HepG2 (cell line): Measurements from ENCODE around the gene BCAM. TPM values are rescaled to one million over a fixed set of nuclear protein-coding genes. Genes with fewer than 3 reads are reported as not detected.

Experiments used
- ATAC-seq: fragments of 200-7000 bp; cut with Tn5 transposase; 3 replicates; pipeline ENCODE4 v1.9.1; 2020; ENCODE audit warnings: mild to moderate bottlenecking, moderate library complexity
- BruUV-seq: library from RNA; stranded (reverse); fragments of 400-500 nt; replicated peaks from 2 replicates; lab custom pipeline; 2021; lab: Mats Ljungman, UMichigan
- CTCF ChIA-PET: fragments of 300-600 bp; formaldehyde crosslinking; extraction: SDS; loops from one replicate; lab custom pipeline; 2021; ENCODE audit warnings: low total read pairs, inconsistent platforms, low intra/inter-chr PET ratio; lab: Yijun Ruan, JAX
- POLR2A ChIA-PET: fragments of 350-600 bp; sonication (Branson Sonifier 250); formaldehyde crosslinking; loops from one replicate; lab custom pipeline; 2020; ENCODE audit warnings: antibody characterized with exemption, inconsistent platforms; lab: Yijun Ruan, JAX
- DNase-seq: peaks from one replicate; pipeline ENCODE4 v3.0.0-alpha.2; 2015; ENCODE audit warnings: low spot score
- FAIRE-seq: peaks from 3 replicates; lab custom pipeline; 2011; peaks lifted over from hg19 to GRCh38; lab: Jason Lieb, UNC
- H2AFZ ChIP-seq: one replicate; pipeline ENCODE4 v1.6.1; 2011; ENCODE audit warnings: low read length, inconsistent platforms
- H3K27ac ChIP-seq: fragments of 300-600 bp; 3 replicates; pipeline ENCODE4 v1.8.0; 2011; ENCODE audit warnings: mixed run types, mild to moderate bottlenecking, mixed read lengths, low read length, inconsistent platforms; ENCODE audit not compliant: insufficient read depth; ENCODE audit errors: extremely low read length
- H3K27me3 ChIP-seq, 2 experiments: fragments of 200-600 bp in 1 of 2; 2 replicates in 1 of 2; 3 replicates in 1 of 2; pipeline versions ENCODE4 v1.6.0 to v1.8.0; 2011; ENCODE audit warnings: low read length in 2 of 2, mild to moderate bottlenecking in 2 of 2, moderate library complexity in 2 of 2, inconsistent platforms in 1 of 2; ENCODE audit not compliant: insufficient read depth in 2 of 2, control insufficient read depth in 1 of 2
- H3K36me3 ChIP-seq, 2 experiments: fragments of 200-600 bp in 1 of 2; replicated peaks in 1 of 2; 2 replicates in 1 of 2; 3 replicates in 1 of 2; pipeline versions ENCODE4 v1.5.1 to v1.8.0; 2011; ENCODE audit warnings: low read length in 2 of 2, inconsistent platforms in 1 of 2; ENCODE audit not compliant: insufficient read depth in 2 of 2, control insufficient read depth in 1 of 2
- H3K4me1 ChIP-seq: 2 replicates; pipeline ENCODE4 v1.5.1; 2012; ENCODE audit warnings: low read length, inconsistent platforms; ENCODE audit not compliant: insufficient read depth
- H3K4me2 ChIP-seq: 2 replicates; pipeline ENCODE4 v1.6.0; 2011; ENCODE audit warnings: low read depth, low read length, inconsistent platforms
- H3K4me3 ChIP-seq, 3 experiments: fragments of 200-600 bp in 1 of 3; sonication (generic), shearing (Covaris generic) in 1 of 3; replicated peaks in 1 of 3; 2 replicates each; pipeline ENCODE4 v1.5.1; 2011 to 2016; ENCODE audit warnings: low read length in 3 of 3, inconsistent platforms in 2 of 3, low read depth in 2 of 3, mild to moderate bottlenecking in 2 of 3, control low read depth in 1 of 3, mixed read lengths in 1 of 3; ENCODE audit not compliant: insufficient read depth in 1 of 3
- H3K79me2 ChIP-seq: one replicate; pipeline ENCODE4 v1.6.1; 2011; ENCODE audit warnings: low read length, inconsistent platforms; ENCODE audit not compliant: insufficient read depth
- H3K9ac ChIP-seq: 2 replicates; pipeline ENCODE4 v1.6.0; 2011; ENCODE audit warnings: mild to moderate bottlenecking, low read depth, low read length, inconsistent platforms; ENCODE audit not compliant: insufficient read depth
- H3K9me3 ChIP-seq: 2 replicates; pipeline ENCODE4 v1.5.1; 2012; ENCODE audit warnings: mild to moderate bottlenecking, low read length
- H4K20me1 ChIP-seq: 2 replicates; pipeline ENCODE4 v1.6.0; 2011; ENCODE audit warnings: inconsistent platforms, mild to moderate bottlenecking, low read length, moderate library complexity; ENCODE audit not compliant: insufficient read depth
- EEA1 ChIP-seq: sonication (generic); formaldehyde crosslinking; IDR thresholded peaks from 2 replicates; pipeline ENCODE4 v1.5.1; 2020; ENCODE audit warnings: mild to moderate bottlenecking, missing genetic modification reagents, borderline replicate concordance
- FUBP1 ChIP-seq: sonication (generic); formaldehyde crosslinking; IDR thresholded peaks from 2 replicates; pipeline ENCODE4 v1.5.1; 2020; ENCODE audit warnings: missing genetic modification reagents, mild to moderate bottlenecking, borderline replicate concordance
- GLI4 ChIP-seq: sonication (generic); formaldehyde crosslinking; IDR thresholded peaks from 2 replicates; pipeline ENCODE4 v1.5.1; 2020; ENCODE audit warnings: missing genetic modification reagents, mild to moderate bottlenecking, moderate library complexity, borderline replicate concordance
- NKX3-1 ChIP-seq: sonication (generic); formaldehyde crosslinking; IDR thresholded peaks from 2 replicates; pipeline ENCODE4 v1.5.0; 2020; ENCODE audit warnings: missing genetic modification reagents
- RFXAP ChIP-seq: sonication (generic); formaldehyde crosslinking; IDR thresholded peaks from 2 replicates; pipeline ENCODE4 v1.4.0; 2020; ENCODE audit warnings: missing genetic modification reagents, borderline replicate concordance
- SMAD3 ChIP-seq: sonication (generic); formaldehyde crosslinking; IDR thresholded peaks from 2 replicates; pipeline ENCODE4 v1.4.0; 2020; ENCODE audit warnings: missing genetic modification reagents
- THAP9 ChIP-seq: sonication (generic); formaldehyde crosslinking; IDR thresholded peaks from 2 replicates; pipeline ENCODE4; 2020; ENCODE audit warnings: missing genetic modification reagents, mild to moderate bottlenecking, borderline replicate concordance
- ZBTB46 ChIP-seq: sonication (generic); formaldehyde crosslinking; IDR thresholded peaks from 2 replicates; pipeline ENCODE4 v1.4.0; 2020; ENCODE audit warnings: mild to moderate bottlenecking, missing genetic modification reagents, borderline replicate concordance
- ZNF20 ChIP-seq: sonication (generic); formaldehyde crosslinking; IDR thresholded peaks from 2 replicates; pipeline ENCODE4 v1.4.0; 2020; ENCODE audit warnings: mild to moderate bottlenecking, moderate library complexity, missing genetic modification reagents
- ZNF512 ChIP-seq: sonication (generic); formaldehyde crosslinking; IDR thresholded peaks from 2 replicates; pipeline ENCODE4 v1.4.0; 2020; ENCODE audit warnings: mild to moderate bottlenecking, missing genetic modification reagents
- ZNF777 ChIP-seq: sonication (generic); formaldehyde crosslinking; IDR thresholded peaks from 2 replicates; pipeline ENCODE4 v1.4.0; 2020; ENCODE audit warnings: missing genetic modification reagents
- ZSCAN22 ChIP-seq: sonication (generic); formaldehyde crosslinking; IDR thresholded peaks from 2 replicates; pipeline ENCODE4 v1.4.0; 2020; ENCODE audit warnings: mild to moderate bottlenecking, missing genetic modification reagents
- WGBS: methylation state at CpG from one replicate; pipeline ENCODE4 v1.1.6; 2017; ENCODE audit warnings: low lambda C conversion rate; 5-methylcytosine and 5-hydroxymethylcytosine counted together
- in situ Hi-C: cut with HindIII; loops from 2 replicates; pipeline ENCODE4 v1.10.0; 2017; ENCODE audit warnings: low pct_unique_long_range_greater_than_20kb; ENCODE audit not compliant: extremely low pct_ligation_motif_present
- intact Hi-C: fragments of 100-400 bp; cut with micrococcal nuclease; formaldehyde crosslinking; loops from one replicate; pipeline ENCODE4 v1.10.0; 2022; ENCODE audit not compliant: unreplicated experiment
- polyA plus RNA-seq, 8 experiments: library from polyadenylated mRNA; depleted of rRNA in 3 of 8; stranded (reverse) in 7 of 8; unstranded in 1 of 8; fragments of >200 nt; fragmentation: Illumina TruSeq in 4 of 8; extraction: Trizol in 4 of 8; gene quantifications; 2 replicates each; pipeline versions ENCODE4 v1.2.1 to v1.2.3, GENCODE V29; 2011 to 2016; ENCODE audit warnings: low read depth in 4 of 8, missing spikeins in 1 of 8, mixed read lengths in 1 of 8; ENCODE audit not compliant: insufficient read depth in 1 of 8
- total RNA-seq, 5 experiments: library from RNA; depleted of rRNA; stranded (reverse); fragments of >200 nt; fragmentation: Illumina TruSeq; extraction: Trizol; gene quantifications; 2 replicates each; pipeline ENCODE4 v1.2.3, GENCODE V29; 2016; ENCODE audit warnings: low read depth in 1 of 5

BCAM gene
- total and polyA plus RNA-seq, 2 of the 13 experiments (the other 11 are each of a cell fraction or from before 2014, with no cell fraction given), result 51.2 to 62.7 TPM

DNA sequence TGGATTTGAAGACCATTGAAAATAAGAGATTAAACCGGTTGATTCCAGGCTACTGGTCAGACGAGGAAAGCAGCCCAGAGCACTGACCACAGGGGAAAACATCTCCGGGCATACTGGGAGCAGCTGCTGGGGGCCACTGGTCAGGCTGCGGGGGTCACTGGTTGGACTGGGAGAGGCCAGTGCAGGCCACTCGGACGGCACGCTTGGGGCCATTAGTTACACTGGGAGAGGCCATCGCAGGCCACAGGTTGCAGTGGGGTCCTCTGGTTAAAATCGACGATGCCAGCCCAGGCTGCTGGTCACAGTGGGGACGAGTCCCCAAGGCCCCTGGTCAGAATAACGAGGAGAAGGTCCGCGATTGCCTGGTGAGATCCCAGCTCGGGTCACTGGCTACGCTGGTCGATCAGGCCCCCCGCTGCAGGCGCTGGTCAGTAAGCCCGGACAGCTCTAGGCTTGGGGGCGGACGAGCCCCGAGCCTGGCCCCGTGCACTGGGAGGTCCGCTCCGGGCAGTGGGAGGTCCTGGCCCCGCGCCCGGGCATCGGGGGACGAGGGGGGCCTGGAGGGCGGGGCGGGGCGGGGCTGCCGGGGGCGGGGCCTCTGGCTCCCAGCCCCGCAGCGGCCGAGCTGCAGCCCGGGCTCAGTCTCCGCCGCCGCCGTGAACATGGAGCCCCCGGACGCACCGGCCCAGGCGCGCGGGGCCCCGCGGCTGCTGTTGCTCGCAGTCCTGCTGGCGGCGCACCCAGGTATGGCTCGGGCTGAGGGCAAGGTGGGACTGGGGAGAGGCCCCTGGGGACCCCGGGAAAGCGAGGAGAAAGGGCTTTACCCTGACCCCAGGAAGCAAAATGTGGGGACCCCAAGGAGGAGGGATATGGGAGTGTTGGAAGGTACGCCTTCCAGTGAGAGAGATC is at the start of gene BCAM (continued):
- TF ChIP-seq NKX3-1 (no peak), SMAD3 (CRISPR knock-in tag) (0 out of 2 replicates have a peak, but pooled peaks have one; percentile 29), ZSCAN22 (CRISPR knock-in tag) (peak; percentile 27; the same call in 1 of the 2 replicates)

- peaks cover 7 to 10% of the 10 kb centered on the region in 2 experiments; a peak in 2 of 5 replicates for H3K36me3 ChIP-seq
- ATAC-seq, result no peak
- intact Hi-C loops, result no loop called here
- no peak overlapping the region for H2AFZ ChIP-seq
- H3K4me1 ChIP-seq, result peaks cover 45% of the 10 kb centered on the region
- in situ Hi-C loops, result no loop called here
- DNase-seq, result no peak
- no peak for FAIRE-seq
- ChIA-PET POLR2A (no interaction called here), CTCF (no interaction called here)
- WGBS, result 87% methylated on average over 8 of the region's 8 CpGs
- H3K79me2 ChIP-seq, result no peaks in the 10 kb centered on the region
- no peaks in the 10 kb centered on the region for H4K20me1 ChIP-seq
- no TSS peak for BruUV-seq
- no peak overlapping the region for H3K4me3 ChIP-seq
- H3K27me3 ChIP-seq, result no peaks in the 10 kb centered on the region
- H3K27ac ChIP-seq, result no peak overlapping the region
- H3K4me2 ChIP-seq, result no peak overlapping the region
- H3K9ac ChIP-seq, result no peak overlapping the region
- no peaks in the 10 kb centered on the region for H3K9me3 ChIP-seq
- TF ChIP-seq ZBTB46 (CRISPR knock-in tag) (no peak), THAP9 (CRISPR knock-in tag) (no peak), EEA1 (no peak), RFXAP (no peak), ZNF777 (CRISPR knock-in tag) (no peak), ZNF20 (CRISPR knock-in tag) (no peak), ZNF512 (no peak), GLI4 (CRISPR knock-in tag) (no peak), FUBP1 (no peak)
Measured at GRCh38 chr19:44762038-44762437, 46.9 kb upstream of the BCAM start.
